ENCODE results near the gene AKAP13.
"Not testable (repeated sequence)": the region's sequence is repeated elsewhere in the genome, so short reads cannot be mapped to it uniquely, and the experiment has no call there.

- TF ChIP-seq CTCF (tag by site-specific recombination; IDR thresholded peaks at IDR 0.05); KLF7 (tag by site-specific recombination; IDR thresholded peaks at IDR 0.05; ENCODE audit: borderline replicate concordance); ZNF221 (tag by site-specific recombination; IDR thresholded peaks at IDR 0.05; ENCODE audit: borderline replicate concordance); ZNF529 (tag by site-specific recombination; IDR thresholded peaks at IDR 0.05; ENCODE audit: insufficient replicate concordance); ZNF416 (tag by site-specific recombination; IDR thresholded peaks at IDR 0.05); ZNF184 (tag by site-specific recombination; IDR thresholded peaks at IDR 0.05); ZNF19 (tag by site-specific recombination; IDR thresholded peaks at IDR 0.05; ENCODE audit: low read depth): not testable (repeated sequence)
Observed at GRCh38 chr15:85344241-85344640, 36.2 kb upstream of the AKAP13 start.

Measured in HEK293 (cell line).